HG03432 (cell line): ENCODE data around the gene FXYD7.
"Not testable (repeated sequence)": the region's sequence is repeated elsewhere in the genome, so short reads cannot be mapped to it uniquely, and the experiment has no call there.

ENCODE experiments used
- ATAC-seq: cut with Tn5 transposase; IDR thresholded peaks from one replicate; pipeline ENCODE4 v1.9.1; 2021; ENCODE audit warnings: mild to moderate bottlenecking, moderate library complexity; ENCODE audit not compliant: unreplicated experiment

FXYD7 gene

GRCh38 chr19:35125749-35126623 is 17.1 kb upstream of the FXYD7 start:
- no peak for ATAC-seq

GRCh38 chr19:35126624-35126959 is 16.5 kb upstream of the FXYD7 start:
- ATAC-seq: no peak

- ATAC-seq: no peak
These were observed 15.2 kb upstream of the FXYD7 start for GRCh38 chr19:35127871-35128270.

DNA sequence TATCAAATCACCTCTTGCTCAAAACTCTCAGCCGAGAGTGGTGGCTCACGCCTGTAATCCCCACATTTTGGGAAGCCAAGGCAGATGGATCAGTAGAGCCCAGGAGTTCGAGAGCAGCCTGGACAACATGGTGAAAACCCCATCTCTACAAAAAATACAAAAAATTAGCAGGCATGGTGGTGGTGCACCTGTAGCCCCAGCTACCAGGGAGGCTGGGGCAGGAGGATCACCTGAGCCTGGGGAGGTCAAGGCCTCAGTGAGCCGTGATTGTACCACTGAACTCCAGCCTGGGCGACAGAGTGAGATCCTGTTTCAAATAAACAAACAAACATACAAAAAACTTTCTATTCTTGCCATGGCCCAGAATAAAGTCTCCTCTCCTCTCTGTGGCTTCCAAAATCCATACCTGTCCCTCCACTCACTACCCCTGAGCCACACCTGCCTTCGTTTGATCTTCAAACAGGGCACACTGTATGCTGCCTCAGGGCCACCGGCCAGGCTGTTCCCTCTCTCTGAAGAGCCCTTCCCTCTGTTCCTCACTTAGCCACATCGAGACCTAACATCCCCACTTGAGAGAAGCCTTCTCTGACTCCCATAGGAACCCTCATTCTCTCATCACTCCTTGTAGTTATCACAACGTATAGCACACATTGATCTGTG is 14.5 kb upstream of the FXYD7 start:
- ATAC-seq: no peak

DNA sequence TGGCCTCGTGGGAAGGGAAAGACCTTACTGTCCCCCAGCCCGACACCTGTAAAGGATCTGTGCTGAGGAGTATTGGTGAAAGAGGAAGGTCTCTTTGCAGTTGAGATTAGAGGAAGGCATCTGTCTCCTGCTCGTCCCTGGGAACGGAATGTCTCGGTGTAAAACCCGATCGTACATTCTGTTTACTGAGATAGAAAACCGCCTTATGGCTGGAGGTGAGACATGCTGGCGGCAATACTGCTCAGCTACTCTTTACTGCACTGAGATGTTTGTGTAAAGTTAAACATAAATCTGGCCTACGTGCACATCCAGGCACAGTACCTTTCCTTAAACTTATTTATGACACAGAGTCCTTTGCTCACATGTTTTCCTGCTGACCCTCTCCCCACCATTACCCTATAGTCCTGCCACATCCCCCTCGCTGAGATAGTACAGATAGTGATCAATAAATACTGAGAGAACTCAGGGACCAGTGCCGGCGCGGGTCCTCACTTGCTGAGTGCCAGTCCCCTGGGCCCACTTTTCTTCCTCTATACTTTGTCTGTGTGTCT is 13.3 kb upstream of the FXYD7 start:
- ATAC-seq: not testable (repeated sequence)

GRCh38 chr19:35130761-35131720 is 12.0 kb upstream of the FXYD7 start:
- ATAC-seq: no peak

- ATAC-seq: no peak
These were observed 10.8 kb upstream of the FXYD7 start for GRCh38 chr19:35132254-35132653.

DNA sequence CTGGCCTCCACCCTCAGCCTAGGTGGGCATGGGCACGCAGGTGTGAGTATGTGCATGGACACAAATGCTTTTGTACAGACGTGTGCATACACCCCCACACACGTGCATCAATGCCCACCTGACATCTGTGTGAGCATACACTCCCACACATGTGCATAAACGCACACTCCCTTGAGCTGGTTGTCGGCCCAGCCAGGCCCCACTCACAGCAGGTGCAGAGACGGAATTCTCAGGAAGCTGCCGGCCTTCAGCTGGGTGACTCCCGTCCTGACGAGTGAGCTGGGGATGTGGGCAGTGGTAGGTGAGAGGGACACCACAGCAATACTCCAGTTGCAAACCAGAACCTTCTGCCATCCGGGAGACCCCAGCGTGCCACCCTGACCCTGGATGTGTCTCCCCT is 9.2 kb upstream of the FXYD7 start:
- ATAC-seq: no peak

GRCh38 chr19:35134601-35135242 is 8.3 kb upstream of the FXYD7 start, which contains the start of gene LGI4:
LGI4 (minus strand) TSS chr19:35135059; CDS start chr19:35134680, 379 bp downstream.
- no peak for ATAC-seq

- ATAC-seq: peak; percentile 60
These were observed 7.6 kb upstream of the FXYD7 start for GRCh38 chr19:35135389-35135909.

DNA sequence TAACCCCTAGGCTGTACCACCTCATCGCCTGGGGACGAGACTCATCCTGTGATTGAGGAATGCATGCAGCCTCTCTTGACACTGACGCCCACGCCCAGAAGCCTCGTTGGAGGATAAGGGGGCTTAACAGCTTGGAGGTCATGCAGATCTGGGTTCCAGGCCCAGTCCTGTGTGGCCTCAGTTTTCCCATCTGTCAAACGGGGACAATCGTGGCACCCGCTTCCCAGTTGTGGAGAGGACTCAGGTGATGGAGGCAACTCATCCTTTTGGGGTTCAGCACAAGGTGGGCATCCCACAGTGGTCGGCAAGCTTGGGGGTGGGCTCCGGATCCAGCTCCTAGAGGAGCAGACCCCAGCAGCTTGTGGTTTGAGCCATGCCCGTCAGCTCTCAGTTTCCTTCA is 6.8 kb upstream of the FXYD7 start:
- no peak for ATAC-seq

GRCh38 chr19:35136977-35137702 is 5.9 kb upstream of the FXYD7 start:
- ATAC-seq: no peak

DNA sequence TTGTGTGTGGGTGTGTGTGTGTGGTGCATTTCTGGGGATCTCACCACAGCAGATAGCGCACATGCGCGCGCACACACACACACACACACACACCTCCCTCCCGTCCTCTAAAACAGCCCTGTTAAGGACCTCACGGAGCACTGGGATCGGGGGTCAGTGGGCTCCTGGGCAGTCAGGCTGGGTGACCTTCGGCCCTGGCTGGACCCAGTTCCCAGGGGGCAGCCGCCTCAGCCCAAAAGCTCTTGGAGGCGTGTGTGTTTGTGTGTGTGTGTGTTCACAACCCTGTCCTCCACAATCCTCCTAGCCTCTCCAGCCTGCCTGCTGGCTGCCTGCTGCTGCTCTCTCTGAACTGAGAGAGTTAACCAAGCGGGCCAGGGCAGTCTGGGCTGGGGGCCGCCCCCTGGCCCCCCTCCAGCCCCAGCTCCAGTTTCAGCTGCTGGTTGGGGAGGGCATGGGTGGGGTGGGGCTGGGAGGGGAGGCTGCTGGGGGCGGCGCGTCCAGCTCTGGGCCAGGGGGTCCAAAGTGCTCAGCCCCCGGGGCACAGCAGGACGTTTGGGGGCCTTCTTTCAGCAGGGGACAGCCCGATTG is 4.7 kb upstream of the FXYD7 start, which contains the start of gene FXYD1:
Gene FXYD1 (plus strand): TSS at position 520 of the 588 bp plus-strand sequence. CDS start 1,256 bp downstream, outside the sequence.
- no peak for ATAC-seq

GRCh38 chr19:35140207-35140961 is 2.7 kb upstream of the FXYD7 start:
- no peak for ATAC-seq

- peak; percentile 59 for ATAC-seq
These were observed 1.9 kb upstream of the FXYD7 start for GRCh38 chr19:35140962-35141836.

- no peak for ATAC-seq
These were observed 1.0 kb upstream of the FXYD7 start for GRCh38 chr19:35141837-35142605.
